ENCODE measurements around the gene A4GALT.
"Not testable (repeated sequence)": the region's sequence is repeated elsewhere in the genome, so short reads cannot be mapped to it uniquely, and the experiment has no call there.

Gene A4GALT

GRCh38 chr22:42683578-42684283 lies 36.9 kb downstream of the A4GALT start:
- POLR2A ChIA-PET: interaction anchor here (0.8 kb wide), 1 partner anchor 35 kb away, joined by 3 read pairs; the partner anchor contains the start of gene CYB5R3
- TF ChIP-seq L3MBTL2 (conservative IDR thresholded peaks at IDR 0.05) (no peak), SP1 (IDR thresholded peaks at IDR 0.05) (no peak), FOXA1 (IDR thresholded peaks at IDR 0.05) (no peak), BHLHE40 (IDR thresholded peaks at IDR 0.05; ENCODE audit: borderline replicate concordance) (no peak), LEF1 (IDR thresholded peaks at IDR 0.05; ENCODE audit: borderline replicate concordance) (no peak), SUZ12 (IDR thresholded peaks at IDR 0.05) (no peak), CTBP1 (IDR thresholded peaks at IDR 0.05; ENCODE audit: borderline replicate concordance) (no peak), FOXM1 (IDR thresholded peaks at IDR 0.05; ENCODE audit: borderline replicate concordance) (no peak)
- no peak for DNase-seq (ENCODE audit: extremely low spot score)
- CTCF ChIA-PET: interaction anchor here (1.7 kb wide), 1 partner anchor 14 kb away, joined by 4 read pairs; no protein-coding TSS in a partner anchor

- ChIA-PET CTCF (interaction anchor here (1.7 kb wide), 1 partner anchor 15 kb away, joined by 4 read pairs; no protein-coding TSS in a partner anchor), POLR2A (no interaction called here)
- DNase-seq (ENCODE audit: extremely low spot score): no peak
- no peak for TF ChIP-seq SP1 (IDR thresholded peaks at IDR 0.05)
- TF ChIP-seq PKNOX1 (IDR thresholded peaks at IDR 0.05): no peak
- TF ChIP-seq NFRKB (IDR thresholded peaks at IDR 0.05): no peak
- no peak for TF ChIP-seq BHLHE40 (IDR thresholded peaks at IDR 0.05; ENCODE audit: borderline replicate concordance)
- no peak for TF ChIP-seq FOXK2 (IDR thresholded peaks at IDR 0.05)
- no peak for TF ChIP-seq CTBP1 (IDR thresholded peaks at IDR 0.05; ENCODE audit: borderline replicate concordance)
- TF ChIP-seq FOXA1 (IDR thresholded peaks at IDR 0.05): no peak
- no peak for TF ChIP-seq ELF4 (IDR thresholded peaks at IDR 0.05)
- no peak for TF ChIP-seq HDGF (IDR thresholded peaks at IDR 0.05; ENCODE audit: borderline replicate concordance)
- TF ChIP-seq LEF1 (IDR thresholded peaks at IDR 0.05; ENCODE audit: borderline replicate concordance): no peak
- no peak for TF ChIP-seq FOXM1 (IDR thresholded peaks at IDR 0.05; ENCODE audit: borderline replicate concordance)
- no peak for TF ChIP-seq SUZ12 (IDR thresholded peaks at IDR 0.05)
Observed at GRCh38 chr22:42682113-42682851, 38.4 kb downstream of the A4GALT start.

GRCh38 chr22:42680648-42681047 lies 40.0 kb downstream of the A4GALT start:
- no peak for TF ChIP-seq PKNOX1 (IDR thresholded peaks at IDR 0.05)
- no peak for TF ChIP-seq LEF1 (IDR thresholded peaks at IDR 0.05; ENCODE audit: borderline replicate concordance)
- no peak for TF ChIP-seq ARNT (IDR thresholded peaks at IDR 0.05)
- no peak for TF ChIP-seq BHLHE40 (IDR thresholded peaks at IDR 0.05; ENCODE audit: borderline replicate concordance)
- TF ChIP-seq FOXK2 (IDR thresholded peaks at IDR 0.05): no peak
- no peak for TF ChIP-seq NFRKB (IDR thresholded peaks at IDR 0.05)
- DNase-seq (ENCODE audit: extremely low spot score): no peak
- POLR2A ChIA-PET: no interaction called here
- CTCF ChIA-PET: no interaction called here

- ChIA-PET CTCF (no interaction called here), POLR2A (no interaction called here)
- no peak for DNase-seq (ENCODE audit: extremely low spot score)
- no peak for TF ChIP-seq PKNOX1 (IDR thresholded peaks at IDR 0.05)
- TF ChIP-seq FOXA1 (IDR thresholded peaks at IDR 0.05): no peak
- no peak for TF ChIP-seq LEF1 (IDR thresholded peaks at IDR 0.05; ENCODE audit: borderline replicate concordance)
Observed at GRCh38 chr22:42679691-42680090, 41.0 kb downstream of the A4GALT start.

GRCh38 chr22:42678894-42679293 lies 41.8 kb downstream of the A4GALT start:
- ChIA-PET POLR2A (no interaction called here), CTCF (no interaction called here)
- TF ChIP-seq BHLHE40 (IDR thresholded peaks at IDR 0.05; ENCODE audit: borderline replicate concordance) (no peak), FOXK2 (IDR thresholded peaks at IDR 0.05) (no peak), ELF4 (IDR thresholded peaks at IDR 0.05) (no peak), CTBP1 (IDR thresholded peaks at IDR 0.05; ENCODE audit: borderline replicate concordance) (no peak), NFRKB (IDR thresholded peaks at IDR 0.05) (no peak), SUZ12 (IDR thresholded peaks at IDR 0.05) (no peak), ZNF384 (IDR thresholded peaks at IDR 0.05) (no peak), SP1 (IDR thresholded peaks at IDR 0.05) (no peak), TARDBP (IDR thresholded peaks at IDR 0.05) (no peak), HDGF (IDR thresholded peaks at IDR 0.05; ENCODE audit: borderline replicate concordance) (no peak)
- no peak for DNase-seq (ENCODE audit: extremely low spot score)

GRCh38 chr22:42677936-42678335 lies 42.7 kb downstream of the A4GALT start:
- POLR2A ChIA-PET; CTCF ChIA-PET; DNase-seq (ENCODE audit: extremely low spot score): not testable (repeated sequence)

All from HEK293T (cell line).